WTC11 (cell line): ENCODE data around the gene SURF1. TPM values are rescaled to one million over a fixed set of nuclear protein-coding genes. Genes with fewer than 3 reads are reported as not detected.

Experiments used
- ATAC-seq: fragments of 200-7000 bp; cut with Tn5 transposase; 2 replicates; pipeline ENCODE4 v1.10.0; 2021; ENCODE audit warnings: mild to moderate bottlenecking, moderate library complexity
- CTCF ChIA-PET: fragments of 300-600 bp; sonication (Branson Sonifier 250); formaldehyde crosslinking; loops from one replicate; lab custom pipeline; 2021; ENCODE audit warnings: antibody characterized with exemption; lab: Charles Lee
- POLR2A ChIA-PET: fragments of 350-600 bp; sonication (Branson Sonifier 250); formaldehyde crosslinking; loops from one replicate; lab custom pipeline; 2021; ENCODE audit warnings: antibody characterized with exemption; lab: Charles Lee
- DNase-seq: peaks from one replicate; pipeline ENCODE4 v3.0.0; 2021; ENCODE audit warnings: low spot score
- H3K27ac Mint-ChIP-seq: 2 replicates; pipeline ENCODE4 v1.8.0; 2021; ENCODE audit warnings: mixed read lengths
- H3K27me3 Mint-ChIP-seq: 2 replicates; pipeline ENCODE4 v1.8.0; 2021; ENCODE audit warnings: low read depth, mild to moderate bottlenecking, moderate library complexity, mixed read lengths
- H3K36me3 Mint-ChIP-seq: 2 replicates; pipeline ENCODE4 v1.8.0; 2021; ENCODE audit warnings: mixed read lengths
- H3K4me1 Mint-ChIP-seq: 2 replicates; pipeline ENCODE4 v1.8.0; 2022; ENCODE audit warnings: mixed read lengths
- H3K4me3 Mint-ChIP-seq: 2 replicates; pipeline ENCODE4 v1.8.0; 2021; ENCODE audit warnings: mild to moderate bottlenecking, moderate library complexity, mixed read lengths
- H3K9me3 Mint-ChIP-seq: 2 replicates; pipeline ENCODE4 v1.8.0; 2021; ENCODE audit warnings: mixed read lengths
- ARID4B ChIP-seq: sonication (generic); formaldehyde crosslinking; IDR thresholded peaks from 2 replicates; pipeline ENCODE4 v1.8.0; 2023; ENCODE audit warnings: missing genetic modification reagents, mild to moderate bottlenecking, borderline replicate concordance
- CBFB ChIP-seq: sonication (generic); formaldehyde crosslinking; IDR thresholded peaks from 2 replicates; pipeline ENCODE4 v1.8.1; 2022; ENCODE audit warnings: mild to moderate bottlenecking, low read depth, missing genetic modification reagents
- CTCF ChIP-seq: fragments of 200-600 bp; IDR thresholded peaks from 2 replicates; pipeline ENCODE4 v1.8.0; 2022; ENCODE audit warnings: antibody characterized with exemption
- E2F1 ChIP-seq: sonication (generic); formaldehyde crosslinking; IDR thresholded peaks from 2 replicates; pipeline ENCODE4 v1.8.0; 2022; ENCODE audit warnings: mild to moderate bottlenecking, missing genetic modification reagents
- GRHL2 ChIP-seq: fragments of 250-450 bp; sonication (Bioruptor Pico); IDR thresholded peaks from 2 replicates; pipeline ENCODE4 v1.8.0; 2022; ENCODE audit warnings: mild to moderate bottlenecking, moderate library complexity; ENCODE audit not compliant: insufficient replicate concordance, severe bottlenecking
- JAZF1 ChIP-seq: fragments of 250-450 bp; sonication (Bioruptor Pico); IDR thresholded peaks from 2 replicates; pipeline ENCODE4 v1.9.0; 2021; ENCODE audit warnings: moderate library complexity, mild to moderate bottlenecking, inconsistent platforms
- PRRX2 ChIP-seq: fragments of 250-450 bp; sonication (Bioruptor Pico); IDR thresholded peaks from 2 replicates; pipeline ENCODE4 v1.8.0; 2021; ENCODE audit warnings: mild to moderate bottlenecking
- SMAD3 ChIP-seq: sonication (generic); formaldehyde crosslinking; IDR thresholded peaks from 2 replicates; pipeline ENCODE4 v1.8.0; 2022; ENCODE audit warnings: missing genetic modification reagents, mild to moderate bottlenecking, borderline replicate concordance
- TEAD1 ChIP-seq: sonication (generic); formaldehyde crosslinking; IDR thresholded peaks from 2 replicates; pipeline ENCODE4 v1.8.0; 2022; ENCODE audit warnings: mild to moderate bottlenecking, missing genetic modification reagents
- total RNA-seq: library from RNA; stranded (reverse); gene quantifications from 3 replicates; pipeline ENCODE4 v1.2.3, GENCODE V29; 2021
- TF ChIP-seq, protein P1 (sequence below): sonication (generic); formaldehyde crosslinking; IDR thresholded peaks from 2 replicates; pipeline ENCODE4 v1.8.0; 2022; ENCODE audit warnings: mild to moderate bottlenecking, missing genetic modification reagents
- TF ChIP-seq, protein P2 (sequence below): sonication (generic); formaldehyde crosslinking; IDR thresholded peaks from 2 replicates; pipeline ENCODE4 v1.8.1; 2022; ENCODE audit warnings: low read depth, mild to moderate bottlenecking, moderate library complexity, missing genetic modification reagents, borderline replicate concordance
- TF ChIP-seq, protein P3 (sequence below): fragments of 250-450 bp; sonication (Bioruptor Pico); IDR thresholded peaks from 2 replicates; pipeline ENCODE4 v1.9.0; 2021; ENCODE audit warnings: mild to moderate bottlenecking
- TF ChIP-seq, protein P4 (sequence below): sonication (generic); formaldehyde crosslinking; IDR thresholded peaks from 2 replicates; pipeline ENCODE4 v1.8.1; 2022; ENCODE audit warnings: mild to moderate bottlenecking, missing genetic modification reagents, moderate library complexity, borderline replicate concordance

The SURF1 gene
- total RNA-seq, 1 experiment from 2014 or later, result 33.3 TPM

DNA sequence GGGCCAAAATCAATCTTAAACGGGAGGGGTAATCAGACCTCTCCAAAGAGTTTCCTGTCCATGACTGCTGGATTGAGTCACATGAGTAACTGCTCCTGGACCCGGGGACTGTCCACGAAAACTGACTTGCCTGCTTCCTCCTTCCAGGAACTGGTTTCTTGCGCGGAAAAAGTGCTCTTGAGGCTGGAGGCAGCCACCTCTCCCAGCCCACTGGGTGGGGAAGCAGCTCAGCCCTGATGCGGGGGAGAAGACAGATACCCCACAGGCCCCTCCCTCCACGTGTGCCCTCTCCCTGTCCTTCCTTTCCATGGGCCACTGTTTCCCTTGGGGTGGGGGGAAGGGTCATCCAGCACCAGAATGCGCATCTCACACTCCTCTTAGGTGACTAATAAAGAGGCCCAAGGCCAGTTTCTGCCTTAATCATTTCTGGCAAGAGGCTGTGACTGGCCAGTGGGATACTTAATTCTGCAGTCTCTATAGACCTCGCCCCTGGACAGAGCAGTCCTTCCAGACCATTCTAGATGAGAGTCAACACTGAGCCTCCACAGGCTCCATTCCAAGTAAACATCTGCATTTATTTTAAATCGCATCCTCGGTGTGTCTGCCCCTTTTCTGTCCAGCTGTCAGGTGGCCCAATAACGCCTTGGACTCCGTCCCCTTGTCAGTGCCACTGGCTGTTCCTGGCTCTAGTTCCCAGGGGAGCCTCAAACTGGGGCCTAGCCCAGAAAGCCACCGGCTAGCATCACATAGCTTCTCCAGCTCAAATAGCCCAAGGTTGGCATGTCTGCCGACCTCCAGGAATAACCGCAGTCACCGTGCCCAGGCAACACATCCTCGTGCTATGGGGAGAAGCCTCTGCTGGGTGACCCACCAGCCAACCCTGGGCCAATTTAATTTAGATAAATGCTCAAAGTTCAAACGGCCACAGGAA lies 49.5 kb upstream of the SURF1 start (continued):
- TF ChIP-seq CTCF (no peak), SMAD3 (CRISPR knock-in tag) (no peak), JAZF1 (CRISPR knock-in tag) (no peak), TEAD1 (CRISPR knock-in tag) (no peak), CBFB (CRISPR knock-in tag) (no peak)
- TF ChIP-seq, protein P1, sequence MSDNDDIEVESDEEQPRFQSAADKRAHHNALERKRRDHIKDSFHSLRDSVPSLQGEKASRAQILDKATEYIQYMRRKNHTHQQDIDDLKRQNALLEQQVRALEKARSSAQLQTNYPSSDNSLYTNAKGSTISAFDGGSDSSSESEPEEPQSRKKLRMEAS (CRISPR knock-in tag), result no peak
- TF ChIP-seq, protein P2, sequence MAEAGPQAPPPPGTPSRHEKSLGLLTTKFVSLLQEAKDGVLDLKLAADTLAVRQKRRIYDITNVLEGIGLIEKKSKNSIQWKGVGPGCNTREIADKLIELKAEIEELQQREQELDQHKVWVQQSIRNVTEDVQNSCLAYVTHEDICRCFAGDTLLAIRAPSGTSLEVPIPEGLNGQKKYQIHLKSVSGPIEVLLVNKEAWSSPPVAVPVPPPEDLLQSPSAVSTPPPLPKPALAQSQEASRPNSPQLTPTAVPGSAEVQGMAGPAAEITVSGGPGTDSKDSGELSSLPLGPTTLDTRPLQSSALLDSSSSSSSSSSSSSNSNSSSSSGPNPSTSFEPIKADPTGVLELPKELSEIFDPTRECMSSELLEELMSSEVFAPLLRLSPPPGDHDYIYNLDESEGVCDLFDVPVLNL (CRISPR knock-in tag), result no peak
- TF ChIP-seq, protein P3, sequence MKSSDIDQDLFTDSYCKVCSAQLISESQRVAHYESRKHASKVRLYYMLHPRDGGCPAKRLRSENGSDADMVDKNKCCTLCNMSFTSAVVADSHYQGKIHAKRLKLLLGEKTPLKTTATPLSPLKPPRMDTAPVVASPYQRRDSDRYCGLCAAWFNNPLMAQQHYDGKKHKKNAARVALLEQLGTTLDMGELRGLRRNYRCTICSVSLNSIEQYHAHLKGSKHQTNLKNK (CRISPR knock-in tag), result no peak
- TF ChIP-seq, all 79 proteins: peak for 0

DNA sequence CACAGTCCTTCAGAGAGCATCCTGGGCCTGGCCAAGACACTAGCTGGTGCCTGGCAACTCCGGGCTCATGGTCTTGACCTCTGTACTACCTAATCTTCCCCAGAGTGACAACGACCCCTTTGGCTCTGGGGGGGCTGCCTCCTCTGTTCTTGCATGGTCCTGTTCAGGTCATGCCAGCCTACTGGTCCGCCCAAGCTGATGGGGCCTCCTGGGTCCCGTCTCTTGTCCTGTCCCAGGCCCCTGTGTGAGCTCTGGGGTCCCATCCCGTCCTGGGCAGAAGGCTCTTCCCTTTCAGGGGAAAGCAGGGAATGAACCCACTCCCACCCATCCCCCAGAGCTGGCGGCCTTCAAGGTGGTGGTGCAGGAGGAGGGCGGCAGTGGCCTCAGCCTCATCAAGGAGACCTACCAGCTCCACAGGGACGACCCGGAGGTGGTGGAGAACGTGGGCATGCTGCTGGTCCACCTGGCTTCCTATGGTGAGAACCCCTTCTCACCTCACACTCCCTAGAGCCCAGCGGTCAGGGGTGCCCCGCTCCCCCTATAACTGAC lies 48.2 kb upstream of the SURF1 start:
- Mint-ChIP-seq H3K4me1 (no peaks in the 10 kb centered on the region), H3K9me3 (no peaks in the 10 kb centered on the region), H3K36me3 (peaks cover 39% of the 10 kb centered on the region), H3K27me3 (no peaks in the 10 kb centered on the region), H3K27ac (0 out of 2 replicates have a peak overlapping the region, but pooled peaks have one; percentile 60), H3K4me3 (no peak overlapping the region)
- no peak for ATAC-seq
- ChIA-PET POLR2A (no interaction called here), CTCF (interaction anchor here (1.0 to 1.7 kb wide), 2 partner anchors 9 to 27 kb away, joined by 5 to 9 read pairs; no protein-coding TSS in a partner anchor)
- no peak for TF ChIP-seq PRRX2 (CRISPR knock-in tag)
- no peak for TF ChIP-seq GRHL2
- TF ChIP-seq, protein P4, sequence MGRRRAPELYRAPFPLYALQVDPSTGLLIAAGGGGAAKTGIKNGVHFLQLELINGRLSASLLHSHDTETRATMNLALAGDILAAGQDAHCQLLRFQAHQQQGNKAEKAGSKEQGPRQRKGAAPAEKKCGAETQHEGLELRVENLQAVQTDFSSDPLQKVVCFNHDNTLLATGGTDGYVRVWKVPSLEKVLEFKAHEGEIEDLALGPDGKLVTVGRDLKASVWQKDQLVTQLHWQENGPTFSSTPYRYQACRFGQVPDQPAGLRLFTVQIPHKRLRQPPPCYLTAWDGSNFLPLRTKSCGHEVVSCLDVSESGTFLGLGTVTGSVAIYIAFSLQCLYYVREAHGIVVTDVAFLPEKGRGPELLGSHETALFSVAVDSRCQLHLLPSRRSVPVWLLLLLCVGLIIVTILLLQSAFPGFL (CRISPR knock-in tag), result no peak
- no peak for TF ChIP-seq E2F1 (CRISPR knock-in tag)
- TF ChIP-seq ARID4B (CRISPR knock-in tag), result 0 out of 2 replicates have a peak, but pooled peaks have one; percentile 27
- no peak for DNase-seq
